GM12878 (cell line): ENCODE measurements around the gene BRF1. TPM values are rescaled to one million over a fixed set of nuclear protein-coding genes. Genes with fewer than 3 reads are reported as not detected.

Experiments used
- ATAC-seq: fragments of 200-7000 bp; cut with Tn5 transposase; 3 replicates; pipeline ENCODE4 v1.9.1; 2020; ENCODE audit warnings: mild to moderate bottlenecking, moderate library complexity
- BruUV-seq: library from RNA; stranded (reverse); fragments of 400-500 nt; replicated peaks from 2 replicates; lab custom pipeline; 2021; lab: Mats Ljungman, UMichigan
- CTCF ChIA-PET: fragments of 300-600 bp; sonication (Branson Sonifier 250); formaldehyde crosslinking; extraction: SDS; loops from one replicate; lab custom pipeline; 2021; ENCODE audit warnings: inconsistent platforms; lab: Yijun Ruan, JAX
- POLR2A ChIA-PET: fragments of 350-600 bp; formaldehyde crosslinking; extraction: SDS; loops from one replicate; lab custom pipeline; 2021; ENCODE audit warnings: inconsistent platforms; lab: Charles Lee
- RAD21 ChIA-PET: fragments of 300-600 bp; sonication (Branson Sonifier 250); formaldehyde crosslinking; loops from one replicate; lab custom pipeline; 2023; ENCODE audit warnings: antibody characterized with exemption; ENCODE audit not compliant: unreplicated experiment; lab: Charles Lee
- SMC1A ChIA-PET: fragments of 300-600 bp; sonication (Branson Sonifier 250); formaldehyde crosslinking; loops from one replicate; lab custom pipeline; 2023; ENCODE audit not compliant: unreplicated experiment, uncharacterized antibody; lab: Charles Lee
- DNase-seq: peaks from one replicate; pipeline ENCODE4 v3.0.0-alpha.2; 2011; ENCODE audit warnings: low read depth, low spot score
- FAIRE-seq: peaks from 3 replicates; lab custom pipeline; 2011; peaks lifted over from hg19 to GRCh38; lab: Jason Lieb, UNC
- H2AFZ ChIP-seq: 2 replicates; pipeline ENCODE4 v1.6.0; 2011; ENCODE audit warnings: low read depth, low read length, control low read depth; ENCODE audit not compliant: control insufficient read depth
- H3K27ac ChIP-seq: 2 replicates; pipeline ENCODE4 v1.5.1; 2011; ENCODE audit warnings: control low read depth; ENCODE audit not compliant: control insufficient read depth, insufficient read depth
- H3K27me3 ChIP-seq, 2 experiments: replicated peaks in 1 of 2; 2 replicates each; pipeline versions ENCODE4 v1.6.0 to v1.6.1; 2011; ENCODE audit warnings: low read length in 1 of 2; ENCODE audit not compliant: control insufficient read depth in 2 of 2, insufficient read depth in 2 of 2
- H3K36me3 ChIP-seq, 2 experiments: 2 replicates each; pipeline ENCODE4 v1.5.1; 2011; ENCODE audit warnings: low read length in 1 of 2; ENCODE audit not compliant: control insufficient read depth in 2 of 2, insufficient read depth in 2 of 2
- H3K4me1 ChIP-seq: 2 replicates; pipeline ENCODE4 v1.6.1; 2011; ENCODE audit warnings: mild to moderate bottlenecking, low read length, moderate library complexity, mixed read lengths; ENCODE audit not compliant: control insufficient read depth, insufficient read depth
- H3K4me2 ChIP-seq: 2 replicates; pipeline ENCODE4 v1.6.0; 2011; ENCODE audit warnings: control low read depth; ENCODE audit not compliant: control insufficient read depth, insufficient read depth
- H3K4me3 ChIP-seq: fragments of 200-600 bp; sonication (generic); 2 replicates; pipeline ENCODE4 v1.5.1; 2016
- H3K79me2 ChIP-seq: 2 replicates; pipeline ENCODE4 v1.6.0; 2011; ENCODE audit warnings: low read length; ENCODE audit not compliant: control insufficient read depth, insufficient read depth
- H3K9ac ChIP-seq: 2 replicates; pipeline ENCODE4 v1.8.0; 2011; ENCODE audit warnings: low read length, control low read depth, mixed read lengths; ENCODE audit not compliant: control insufficient read depth, insufficient read depth
- H3K9me3 ChIP-seq: replicated peaks from 3 replicates; pipeline ENCODE4 v1.5.1; 2011; ENCODE audit warnings: mild to moderate bottlenecking, low read length; ENCODE audit not compliant: control insufficient read depth, insufficient read depth
- H4K20me1 ChIP-seq: 2 replicates; pipeline ENCODE4 v1.6.0; 2011; ENCODE audit not compliant: control insufficient read depth, insufficient read depth
- BCLAF1 ChIP-seq: fragments of 450-650 bp; IDR thresholded peaks from 2 replicates; pipeline ENCODE4 v1.6.1; 2017; ENCODE audit warnings: antibody characterized with exemption, mild to moderate bottlenecking, moderate library complexity
- BMI1 ChIP-seq: fragments of 450-650 bp; IDR thresholded peaks from 2 replicates; pipeline ENCODE4 v1.6.1; 2016; ENCODE audit warnings: mild to moderate bottlenecking, moderate library complexity, borderline replicate concordance
- GABPA ChIP-seq: IDR thresholded peaks from 2 replicates; pipeline ENCODE4 v1.6.1; 2014; ENCODE audit warnings: antibody characterized with exemption, low read depth, mild to moderate bottlenecking, inconsistent platforms
- LARP7 ChIP-seq: fragments of 450-650 bp; IDR thresholded peaks from 2 replicates; pipeline ENCODE4 v1.6.1; 2017; ENCODE audit warnings: mild to moderate bottlenecking
- MEF2A ChIP-seq: IDR thresholded peaks from 2 replicates; pipeline ENCODE4 v1.6.1; 2011; ENCODE audit warnings: low read depth, mild to moderate bottlenecking, low read length, moderate library complexity; ENCODE audit not compliant: insufficient read depth
- MYC ChIP-seq: IDR thresholded peaks from 2 replicates; pipeline ENCODE4 v1.6.1; 2011; ENCODE audit warnings: mild to moderate bottlenecking, low read length, moderate library complexity, inconsistent platforms; ENCODE audit not compliant: insufficient read depth, insufficient replicate concordance, insufficient read length, severe bottlenecking
- PAX5 ChIP-seq: IDR thresholded peaks from 2 replicates; pipeline ENCODE4 v1.6.1; 2011; ENCODE audit warnings: low read depth, low read length, borderline replicate concordance
- SPI1 ChIP-seq: IDR thresholded peaks from 2 replicates; pipeline ENCODE4 v1.6.1; 2011; ENCODE audit warnings: low read depth, mild to moderate bottlenecking, low read length, moderate library complexity, borderline replicate concordance; ENCODE audit not compliant: insufficient read depth
- WGBS: methylation state at CpG from one replicate; pipeline ENCODE4 v1.1.6; 2016; ENCODE audit warnings: low lambda C conversion rate; ENCODE audit not compliant: insufficient replicate concordance, insufficient coverage; ENCODE audit errors: missing lambda C conversion rate; 5-methylcytosine and 5-hydroxymethylcytosine counted together
- in situ Hi-C: fragments of 300-500 bp; cut with MboI; formaldehyde crosslinking; loops from 9 replicates; pipeline ENCODE4 v1.14.3; 2018; ENCODE audit warnings: mixed read lengths
- intact Hi-C: fragments of 100-400 bp; cut with micrococcal nuclease; formaldehyde crosslinking; loops from one replicate; pipeline ENCODE4 v1.14.2; 2022; ENCODE audit not compliant: unreplicated experiment
- polyA plus RNA-seq, 11 experiments: library from polyadenylated mRNA; depleted of rRNA in 4 of 11; unstranded in 6 of 11; stranded (reverse) in 5 of 11; fragments of >200 nt; fragmentation: Nextera tagmentation in 4 of 11; fragmentation: Illumina TruSeq in 1 of 11; extraction: Ambion mirVana in 4 of 11; extraction: Trizol in 1 of 11; gene quantifications; 1 replicate in 1 of 11; 2 replicates in 10 of 11; pipeline versions ENCODE4 v1.2.1 to v1.2.3, GENCODE V29; 2011 to 2016; ENCODE audit warnings: inconsistent platforms in 2 of 11, missing spikeins in 2 of 11, low read depth in 1 of 11
- total RNA-seq, 4 experiments: library from RNA; depleted of rRNA in 3 of 4; stranded (reverse); fragments of >200 nt in 3 of 4; fragmentation: Illumina TruSeq in 1 of 4; extraction: Trizol in 1 of 4; gene quantifications; 2 replicates each; pipeline versions ENCODE4 v1.2.1 to v1.2.3, GENCODE V29; 2013 to 2021
- TF ChIP-seq, protein P1 (sequence below): IDR thresholded peaks from 2 replicates; pipeline ENCODE4 v1.6.1; 2011; ENCODE audit warnings: low read depth, low read length, improper control_type of control experiment, borderline replicate concordance

BRF1 gene
- total and polyA plus RNA-seq, 10 of the 15 experiments (the other 5 are each of a cell fraction or from before 2014, with no cell fraction given): 0.21 to 33.5 (median 10.7) TPM

DNA sequence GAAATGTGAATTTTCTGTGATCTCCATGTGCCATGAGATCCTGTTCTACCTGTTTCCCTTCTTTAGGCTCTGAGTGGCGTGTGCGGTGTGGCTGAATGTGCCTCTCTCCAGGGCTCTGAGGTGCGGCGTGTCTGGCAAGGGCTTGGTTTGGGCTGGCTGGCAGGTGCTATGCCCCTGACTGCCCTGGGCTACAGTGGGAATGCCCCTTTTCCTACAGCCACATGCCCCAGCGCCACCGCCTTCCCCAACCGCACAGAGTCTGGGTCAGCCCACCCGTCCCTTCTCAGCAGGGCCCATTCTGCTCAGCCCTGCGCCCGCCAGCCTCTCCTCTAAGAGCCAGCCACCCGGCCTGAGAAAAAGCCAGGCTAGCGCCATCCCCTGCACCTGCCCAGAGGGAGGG, 27.7 kb downstream of the BRF1 start:
- no peak for TF ChIP-seq PAX5
- no peak for TF ChIP-seq MYC
- TF ChIP-seq LARP7: no peak
- TF ChIP-seq SPI1: no peak
- TF ChIP-seq, protein P1, sequence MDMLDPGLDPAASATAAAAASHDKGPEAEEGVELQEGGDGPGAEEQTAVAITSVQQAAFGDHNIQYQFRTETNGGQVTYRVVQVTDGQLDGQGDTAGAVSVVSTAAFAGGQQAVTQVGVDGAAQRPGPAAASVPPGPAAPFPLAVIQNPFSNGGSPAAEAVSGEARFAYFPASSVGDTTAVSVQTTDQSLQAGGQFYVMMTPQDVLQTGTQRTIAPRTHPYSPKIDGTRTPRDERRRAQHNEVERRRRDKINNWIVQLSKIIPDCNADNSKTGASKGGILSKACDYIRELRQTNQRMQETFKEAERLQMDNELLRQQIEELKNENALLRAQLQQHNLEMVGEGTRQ: no peak
- no peak for TF ChIP-seq GABPA
- no peak for TF ChIP-seq BCLAF1
- TF ChIP-seq MEF2A: no peak
- no peak for TF ChIP-seq BMI1
- DNase-seq (no peak), ATAC-seq (no peak), FAIRE-seq (no peak)
- no TSS peak for BruUV-seq
- Histone ChIP-seq H3K4me3 (no peak overlapping the region), H3K36me3 (peaks cover 0 to 7% of the 10 kb centered on the region in 2 experiments; a peak in 2 of 4 replicates), H3K9ac (no peak overlapping the region), H3K4me2 (no peak overlapping the region), H3K4me1 (no peaks in the 10 kb centered on the region), H4K20me1 (no peaks in the 10 kb centered on the region), H3K27ac (no peak overlapping the region), H3K79me2 (no peaks in the 10 kb centered on the region; the same call in 1 of the 2 replicates), H2AFZ (no peak overlapping the region), H3K9me3 (no peaks in the 10 kb centered on the region), H3K27me3 (no peaks in the 10 kb centered on the region)
- WGBS: 92% methylated on average over 12 of the region's 12 CpGs
- ChIA-PET CTCF (no interaction called here), RAD21 (no interaction called here), SMC1A (no interaction called here), POLR2A (no interaction called here)
- intact Hi-C loops: no loop called here
- in situ Hi-C loops: no loop called here
